ENCODE results near the gene GAB1.

GAB1 gene

DNA sequence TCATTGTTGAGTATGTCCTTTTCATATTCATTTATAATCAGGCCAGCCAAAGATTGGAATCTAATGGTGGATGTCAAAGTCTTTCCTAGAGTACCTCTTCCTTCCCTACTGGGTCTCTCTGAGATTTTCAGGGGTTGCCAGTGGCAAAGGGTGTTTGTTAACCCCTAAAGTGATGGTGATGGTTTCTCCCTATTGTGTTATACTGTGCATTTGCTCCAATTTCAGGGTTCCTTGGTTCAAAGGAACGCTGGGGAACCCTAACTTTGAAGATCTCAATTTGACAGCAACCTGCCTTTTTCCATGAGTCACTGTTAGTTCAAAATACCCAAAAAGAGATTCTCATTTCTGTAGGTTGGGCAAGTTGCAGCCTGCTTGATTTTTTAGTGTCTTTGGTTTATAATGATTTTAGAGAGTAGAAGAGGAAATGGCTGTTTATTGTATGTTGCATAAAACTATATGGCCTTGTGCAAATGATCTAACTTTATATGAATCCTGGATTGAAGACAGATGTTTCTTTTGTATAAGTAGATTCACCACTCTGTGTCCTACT, 23.0 kb downstream of the GAB1 start:
- peaks cover 19% of the 10 kb centered on the region for H3K4me1 Mint-ChIP-seq
- CTCF ChIA-PET, result no interaction called here

DNA sequence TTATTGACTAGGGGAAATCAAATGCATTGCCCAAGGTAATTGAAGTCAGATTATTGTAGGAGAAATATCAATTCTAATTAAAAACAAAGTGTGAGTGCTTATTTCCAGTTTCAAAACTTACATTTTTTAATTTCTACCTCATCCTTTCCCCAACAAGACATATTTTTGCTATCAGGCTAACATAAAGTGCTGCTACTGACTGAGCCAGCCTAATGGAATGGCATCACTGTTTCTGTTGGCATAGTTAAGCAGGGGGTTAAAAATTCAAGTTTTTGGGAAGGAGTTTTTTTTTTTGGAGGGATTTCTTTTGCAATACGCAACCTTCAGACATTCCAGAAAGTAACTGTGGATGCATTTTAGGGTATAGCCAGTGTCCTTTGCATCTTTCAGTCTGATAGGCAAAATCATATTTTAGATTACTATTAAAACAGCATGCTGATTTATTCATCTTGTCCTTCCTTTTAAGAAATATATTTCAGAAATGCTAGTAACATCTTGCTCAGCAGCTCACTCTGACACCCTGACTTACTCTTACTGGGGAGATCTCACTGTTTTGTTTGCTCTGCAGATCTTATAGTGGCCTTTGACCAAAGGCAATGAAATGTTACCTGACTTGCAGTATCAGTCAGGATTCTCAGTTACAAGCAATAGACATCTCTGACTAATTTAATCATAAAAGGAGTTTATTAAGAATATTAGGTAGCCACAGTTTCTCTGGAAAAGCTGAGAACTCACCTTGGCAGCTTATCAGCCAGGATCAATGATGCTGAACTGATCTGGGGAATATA, 24.4 kb downstream of the GAB1 start:
- H3K27me3 Mint-ChIP-seq, result no peaks in the 10 kb centered on the region
- no peaks in the 10 kb centered on the region for H3K9me3 Mint-ChIP-seq
- no peak overlapping the region for H3K27ac Mint-ChIP-seq
- H3K4me1 Mint-ChIP-seq, result peaks cover 19% of the 10 kb centered on the region
- no peaks in the 10 kb centered on the region for H3K36me3 Mint-ChIP-seq
- H3K4me3 Mint-ChIP-seq, result no peak overlapping the region
- CTCF ChIA-PET, result no interaction called here
- DNase-seq, result no peak

More for the DNA sequence above, 23.0 kb downstream of the GAB1 start:
- no peak for DNase-seq
- H3K27me3 Mint-ChIP-seq, result peaks cover 8% of the 10 kb centered on the region
- H3K4me3 Mint-ChIP-seq, result no peak overlapping the region
- no peaks in the 10 kb centered on the region for H3K9me3 Mint-ChIP-seq
- H3K36me3 Mint-ChIP-seq, result no peaks in the 10 kb centered on the region
- H3K27ac Mint-ChIP-seq, result peak overlapping the region; percentile 39

DNA sequence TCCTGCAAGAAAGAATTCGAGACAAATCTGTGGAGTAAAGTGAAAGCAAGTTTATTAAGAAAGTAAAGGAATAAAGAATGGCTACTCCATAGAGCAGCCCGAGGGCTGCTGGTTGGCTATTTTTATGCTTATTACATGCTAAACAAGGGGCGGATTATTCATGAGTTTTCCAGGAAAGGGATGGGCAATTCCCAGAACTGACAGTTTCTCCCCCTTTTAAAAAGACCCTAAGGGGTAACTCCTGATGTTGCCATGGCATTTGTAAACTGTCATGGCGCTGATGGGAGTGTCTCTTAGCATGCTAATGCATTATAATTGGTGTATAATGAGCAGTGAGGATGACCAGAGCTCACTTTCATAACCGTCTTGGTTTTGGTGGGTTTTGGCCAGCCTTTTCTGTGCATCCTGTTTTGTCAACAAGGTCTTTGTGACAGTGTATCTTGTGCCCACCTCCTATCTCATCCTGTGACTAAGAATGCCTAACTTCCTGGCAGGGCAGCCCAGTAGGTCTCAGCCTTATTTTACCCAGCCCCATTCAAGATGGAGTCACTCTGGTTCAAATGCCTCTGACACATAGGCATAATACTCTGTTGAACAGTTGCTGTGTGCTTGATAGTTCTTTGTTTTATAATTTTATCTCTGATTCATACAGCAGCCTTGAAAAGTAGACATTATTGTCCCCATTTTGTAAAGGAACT, 25.8 kb downstream of the GAB1 start:
- H3K27me3 Mint-ChIP-seq, result no peaks in the 10 kb centered on the region
- H3K9me3 Mint-ChIP-seq, result no peaks in the 10 kb centered on the region
- no peak overlapping the region for H3K27ac Mint-ChIP-seq
- no peak for DNase-seq
- peaks cover 19% of the 10 kb centered on the region for H3K4me1 Mint-ChIP-seq
- no peaks in the 10 kb centered on the region for H3K36me3 Mint-ChIP-seq
- H3K4me3 Mint-ChIP-seq, result no peak overlapping the region
- CTCF ChIA-PET, result no interaction called here

DNA sequence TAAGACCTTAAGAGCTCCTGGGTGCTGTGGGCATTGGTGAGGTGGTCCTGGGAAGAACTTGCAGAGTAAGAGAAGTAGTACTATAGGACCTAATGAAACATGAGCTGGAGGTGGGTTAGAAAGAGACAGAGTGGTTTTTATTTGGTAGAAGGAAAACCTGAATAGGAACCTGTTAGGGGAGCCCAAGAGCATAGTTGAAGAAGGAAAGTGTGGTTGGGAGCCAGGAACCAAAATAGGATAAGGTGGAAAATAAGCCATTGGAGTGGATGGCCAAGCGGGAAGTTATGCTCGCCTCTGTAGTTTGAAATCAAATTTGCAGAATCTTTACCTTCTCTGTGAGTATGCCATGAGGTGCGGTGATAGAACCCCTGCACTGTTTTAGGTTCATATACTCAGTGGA, 26.7 kb downstream of the GAB1 start:
- DNase-seq, result no peak
- Mint-ChIP-seq H3K27ac (no peak overlapping the region), H3K9me3 (no peaks in the 10 kb centered on the region), H3K36me3 (no peaks in the 10 kb centered on the region), H3K27me3 (no peaks in the 10 kb centered on the region), H3K4me1 (peaks cover 19% of the 10 kb centered on the region), H3K4me3 (no peak overlapping the region)
- CTCF ChIA-PET, result no interaction called here

DNA sequence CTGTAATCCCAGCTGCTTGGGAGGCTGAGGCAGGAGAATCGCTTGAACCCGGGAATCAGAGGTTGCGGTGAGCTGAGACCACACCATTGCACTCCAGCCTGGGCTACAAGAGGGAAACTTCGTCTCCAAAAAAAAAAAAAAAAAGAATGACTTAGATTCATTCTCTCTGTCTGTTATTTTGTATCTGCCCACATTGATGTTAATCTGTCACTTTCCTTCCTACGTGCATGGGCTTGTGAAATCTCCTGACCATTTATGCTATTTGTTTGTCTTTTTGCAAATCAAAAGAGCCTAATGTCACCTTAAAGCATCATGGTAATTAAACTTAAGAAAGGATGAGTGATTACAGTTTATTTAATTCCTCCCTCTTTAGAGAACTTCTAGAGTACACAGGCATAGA, 27.4 kb downstream of the GAB1 start:
- Mint-ChIP-seq H3K4me1 (peaks cover 12% of the 10 kb centered on the region), H3K27me3 (no peaks in the 10 kb centered on the region), H3K4me3 (no peak overlapping the region), H3K36me3 (no peaks in the 10 kb centered on the region), H3K9me3 (no peaks in the 10 kb centered on the region), H3K27ac (no peak overlapping the region)
- no peak for DNase-seq
- CTCF ChIA-PET, result no interaction called here

DNA sequence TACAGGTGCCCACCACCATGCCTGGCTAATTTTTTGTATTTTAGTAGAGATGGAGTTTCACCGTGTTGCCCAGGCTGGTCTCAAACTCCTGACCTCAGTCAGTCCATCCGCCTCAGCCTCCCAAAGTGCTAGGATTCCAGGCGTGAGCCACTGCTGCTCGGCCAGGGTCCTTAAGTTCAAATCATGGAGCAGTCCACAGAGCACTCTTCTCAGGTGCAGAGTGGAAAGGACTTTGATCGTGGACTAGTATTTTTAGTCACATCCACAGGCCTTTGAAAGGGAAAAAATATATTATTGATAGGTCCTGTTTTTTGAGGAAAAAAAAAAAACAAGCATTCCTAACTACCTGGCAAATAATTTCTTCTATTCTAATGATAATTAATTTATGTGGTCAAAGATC, 31.2 kb downstream of the GAB1 start:
- no peak for DNase-seq
- H3K27me3 Mint-ChIP-seq, result no peaks in the 10 kb centered on the region
- H3K4me3 Mint-ChIP-seq, result no peak overlapping the region
- H3K4me1 Mint-ChIP-seq, result no peaks in the 10 kb centered on the region
- no peak overlapping the region for H3K27ac Mint-ChIP-seq
- H3K36me3 Mint-ChIP-seq, result peaks cover 1% of the 10 kb centered on the region
- peaks cover 2% of the 10 kb centered on the region for H3K9me3 Mint-ChIP-seq
- CTCF ChIA-PET, result no interaction called here

DNA sequence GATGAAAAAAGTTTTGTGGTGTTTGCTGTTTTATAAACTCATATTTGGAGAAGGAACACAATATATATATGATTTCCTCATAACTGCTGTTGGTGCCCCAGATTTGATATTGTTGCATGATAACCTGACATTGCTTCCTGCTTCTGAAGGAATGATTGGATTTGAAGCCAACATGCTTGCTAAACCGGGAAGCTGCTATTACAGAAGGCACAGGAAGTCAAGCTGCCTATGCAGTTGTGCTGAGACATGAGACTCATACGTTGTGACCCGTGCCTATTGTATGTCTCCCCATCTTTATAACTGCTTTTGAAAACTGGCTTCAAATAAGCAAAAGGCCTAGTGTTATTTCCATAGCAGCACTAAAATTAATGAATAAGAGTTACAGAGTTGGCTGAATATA, 32.9 kb downstream of the GAB1 start:
- CTCF ChIA-PET, result no interaction called here
- Mint-ChIP-seq H3K27me3 (no peaks in the 10 kb centered on the region), H3K4me3 (no peak overlapping the region), H3K36me3 (peaks cover 1% of the 10 kb centered on the region), H3K27ac (no peak overlapping the region), H3K9me3 (peaks cover 2% of the 10 kb centered on the region), H3K4me1 (no peaks in the 10 kb centered on the region)
- no peak for DNase-seq

DNA sequence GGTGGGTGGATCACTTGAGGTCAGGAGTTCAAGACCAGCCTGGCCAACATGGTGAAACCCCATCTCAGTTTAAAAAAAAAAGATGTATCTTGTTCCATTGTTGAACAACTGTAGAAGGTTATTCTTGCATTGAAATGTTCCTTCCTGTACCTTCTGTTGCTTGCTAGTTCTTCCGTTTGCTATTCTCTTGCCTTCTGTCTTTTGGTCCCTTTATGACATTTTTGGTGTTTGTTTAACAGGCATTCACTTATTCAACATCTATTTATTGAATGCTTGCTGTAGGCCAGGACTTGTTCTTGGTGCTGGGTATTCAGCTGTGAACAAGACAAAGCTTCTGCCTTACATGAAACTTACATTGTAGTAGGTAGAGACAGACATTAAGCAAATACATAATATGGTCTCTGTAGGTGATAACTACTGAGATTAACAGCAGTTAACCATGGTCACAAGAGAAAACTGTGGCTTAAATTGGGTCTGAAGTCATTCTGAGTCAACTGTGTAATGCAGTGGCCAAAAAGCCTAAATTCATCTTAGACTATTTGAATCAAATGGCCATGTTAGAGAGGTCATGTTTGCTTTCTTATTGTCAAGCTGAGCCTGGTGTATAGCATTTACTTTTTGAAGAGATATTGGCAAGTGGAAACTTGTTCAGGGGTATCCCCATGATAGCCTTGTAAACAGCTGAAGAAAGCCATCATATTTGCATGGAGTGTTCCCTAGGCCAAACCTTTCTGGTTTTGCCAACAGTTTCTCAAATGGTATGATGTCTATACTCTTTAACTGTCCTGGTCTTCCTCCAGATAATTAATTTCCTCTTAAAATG, 35.6 kb downstream of the GAB1 start:
- CTCF ChIA-PET, result interaction anchor here (1.0 kb wide), 1 partner anchor 14 kb away, joined by 4 read pairs; no protein-coding TSS in a partner anchor
- Mint-ChIP-seq H3K4me3 (no peak overlapping the region), H3K4me1 (no peaks in the 10 kb centered on the region), H3K9me3 (peaks cover 2% of the 10 kb centered on the region), H3K36me3 (peaks cover 1% of the 10 kb centered on the region), H3K27ac (no peak overlapping the region), H3K27me3 (no peaks in the 10 kb centered on the region)
- no peak for DNase-seq

DNA sequence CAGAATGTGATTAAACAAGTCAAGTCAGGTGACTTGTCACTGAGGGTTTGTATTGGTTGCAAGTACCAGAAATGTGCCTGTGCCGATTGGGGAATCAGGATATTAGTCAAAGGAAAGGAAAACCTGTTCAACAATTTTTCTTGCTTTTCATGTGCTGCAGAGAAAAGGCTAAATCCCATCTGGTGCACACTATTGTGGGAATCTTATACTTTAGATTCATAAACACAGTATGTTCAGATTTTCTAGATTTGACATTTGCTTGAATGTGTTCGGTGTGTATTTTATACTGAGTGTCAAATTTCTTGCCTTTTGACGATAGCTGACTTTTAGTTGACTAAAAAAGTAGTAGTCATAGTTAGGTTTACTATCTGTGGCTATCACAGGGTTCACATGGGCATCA, 37.6 kb downstream of the GAB1 start:
- CTCF ChIA-PET, result no interaction called here
- Mint-ChIP-seq H3K4me3 (no peak overlapping the region), H3K4me1 (no peaks in the 10 kb centered on the region), H3K9me3 (peaks cover 2% of the 10 kb centered on the region), H3K27ac (no peak overlapping the region), H3K27me3 (no peaks in the 10 kb centered on the region), H3K36me3 (peaks cover 1% of the 10 kb centered on the region)
- DNase-seq, result no peak

DNA sequence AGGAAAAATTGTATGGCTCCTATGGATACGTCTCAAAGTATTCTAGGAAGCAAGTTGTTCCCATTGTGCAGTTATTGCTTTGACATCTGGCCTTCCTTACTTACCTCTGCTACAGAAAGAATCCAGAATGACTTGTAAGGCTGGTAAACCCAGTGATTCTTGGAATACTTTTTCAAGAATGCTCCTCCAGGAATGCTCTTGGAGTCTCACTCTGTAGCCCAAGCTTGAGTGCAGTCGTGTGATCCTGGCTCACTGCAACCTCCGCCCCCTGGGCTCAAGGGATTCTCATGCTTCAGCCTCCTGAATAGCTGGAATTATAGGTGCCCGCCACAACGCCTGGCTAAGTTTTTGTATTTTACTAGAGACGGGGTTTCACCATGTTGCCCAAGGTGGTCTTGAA, 38.1 kb downstream of the GAB1 start:
- Mint-ChIP-seq H3K27me3 (no peaks in the 10 kb centered on the region), H3K36me3 (peaks cover 1% of the 10 kb centered on the region), H3K4me3 (no peak overlapping the region), H3K4me1 (no peaks in the 10 kb centered on the region), H3K9me3 (peaks cover 2% of the 10 kb centered on the region), H3K27ac (no peak overlapping the region)
- no peak for DNase-seq
- CTCF ChIA-PET, result no interaction called here

DNA sequence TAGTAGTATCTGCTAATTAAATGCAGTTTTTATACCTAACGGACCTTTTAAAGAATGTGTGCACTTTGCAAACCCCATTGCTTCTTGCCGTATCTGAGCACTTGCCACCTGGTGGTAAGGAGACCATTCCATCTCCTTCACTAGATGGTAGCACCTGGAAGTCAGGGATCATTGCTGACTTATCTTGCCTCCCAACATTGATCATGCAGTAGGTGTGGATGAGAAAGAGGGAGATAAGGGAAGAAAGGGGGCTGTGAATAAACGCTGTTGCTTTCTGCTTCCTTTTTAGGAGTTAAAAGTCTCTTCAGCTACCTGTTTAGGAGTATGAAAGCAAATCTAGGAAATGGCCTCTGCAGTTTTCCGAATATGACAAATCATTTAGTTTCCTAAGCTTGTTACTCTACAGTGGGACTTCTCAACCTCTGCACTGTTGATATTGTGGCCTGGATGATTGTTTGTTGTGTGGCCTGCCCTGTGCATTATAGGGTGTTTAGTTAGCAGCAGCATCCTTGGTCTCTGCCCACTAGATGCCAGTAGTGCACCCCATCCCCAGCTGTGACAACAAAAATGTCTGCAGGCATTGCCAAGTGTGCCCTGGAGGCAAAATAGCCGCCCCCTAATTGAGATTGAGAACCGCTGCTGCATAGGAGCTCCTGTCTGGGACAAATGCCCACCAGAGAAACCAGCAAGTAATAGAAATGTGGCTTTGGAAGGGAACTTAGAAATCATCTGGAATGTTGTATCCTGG, 38.8 kb downstream of the GAB1 start:
- Mint-ChIP-seq H3K9me3 (no peaks in the 10 kb centered on the region), H3K27me3 (no peaks in the 10 kb centered on the region), H3K4me3 (no peak overlapping the region), H3K4me1 (no peaks in the 10 kb centered on the region), H3K27ac (no peak overlapping the region), H3K36me3 (no peaks in the 10 kb centered on the region)
- CTCF ChIA-PET, result interaction anchor here (1.0 to 1.4 kb wide), 3 partner anchors 9 to 40 kb away, joined by 3 to 7 read pairs (median 3); no protein-coding TSS in a partner anchor
- no peak for DNase-seq

DNA sequence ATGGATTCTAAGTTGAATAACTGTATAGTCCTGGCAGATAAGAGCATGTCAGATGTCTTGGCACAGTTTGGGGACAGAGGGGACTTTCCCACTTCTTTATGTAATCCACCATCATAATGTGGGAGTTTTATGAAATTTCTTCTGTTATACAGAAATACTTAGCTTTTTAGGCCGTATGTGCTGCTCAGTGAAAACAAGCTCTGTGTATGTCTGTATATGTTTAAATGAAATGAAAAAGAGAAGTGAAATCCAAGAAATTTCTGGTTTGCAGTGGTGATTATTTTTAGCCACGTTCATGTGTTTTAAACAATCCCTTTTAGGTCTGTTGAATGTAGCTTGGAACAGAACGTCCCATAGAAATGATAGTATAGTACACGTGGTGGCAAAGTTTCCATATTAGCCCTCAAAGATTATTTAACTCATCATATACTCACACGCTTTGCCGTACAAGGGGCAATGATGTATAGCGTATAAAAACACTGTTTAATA, 41.0 kb downstream of the GAB1 start:
- CTCF ChIA-PET, result no interaction called here

DNA sequence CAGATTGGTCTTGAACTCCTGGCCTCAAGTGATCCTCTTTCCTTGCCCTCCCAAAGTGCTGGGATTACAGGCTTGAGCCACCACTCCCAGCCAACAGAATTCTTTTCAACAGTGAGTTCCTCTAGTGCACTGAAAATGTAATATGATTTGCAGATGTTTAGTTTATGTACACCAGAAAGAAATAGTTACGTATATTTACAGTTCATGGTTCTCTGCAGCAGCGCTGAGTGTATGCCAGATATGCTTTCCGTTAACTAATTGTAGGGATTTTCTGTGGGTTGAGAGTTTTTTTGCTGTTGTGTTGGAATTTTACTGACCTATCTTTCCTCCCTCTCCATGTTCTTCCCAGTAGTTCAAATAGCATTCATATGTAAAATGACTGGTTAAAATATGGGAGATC, 44.0 kb downstream of the GAB1 start:
- Mint-ChIP-seq H3K4me3 (no peak overlapping the region), H3K4me1 (no peaks in the 10 kb centered on the region)

More for the DNA sequence above, 41.0 kb downstream of the GAB1 start:
- no peaks in the 10 kb centered on the region for H3K9me3 Mint-ChIP-seq
- H3K4me1 Mint-ChIP-seq, result no peaks in the 10 kb centered on the region
- no peaks in the 10 kb centered on the region for H3K36me3 Mint-ChIP-seq
- H3K27me3 Mint-ChIP-seq, result no peaks in the 10 kb centered on the region
- no peak overlapping the region for H3K4me3 Mint-ChIP-seq
- no peak for DNase-seq
- no peak overlapping the region for H3K27ac Mint-ChIP-seq

More for the DNA sequence above, 44.0 kb downstream of the GAB1 start:
- no peak overlapping the region for H3K27ac Mint-ChIP-seq
- no peaks in the 10 kb centered on the region for H3K27me3 Mint-ChIP-seq
- CTCF ChIA-PET, result no interaction called here
- DNase-seq, result no peak
- no peaks in the 10 kb centered on the region for H3K36me3 Mint-ChIP-seq
- no peaks in the 10 kb centered on the region for H3K9me3 Mint-ChIP-seq

Data from activated naive CD4-positive, alpha-beta T cell treated with anti-CD3 and anti-CD28 coated beads, Interleukin-2, amount 10 ng/mL, durations not matched to agents 7 days and 5 days (primary cell).